NCI-H526 treated with DMSO at 0.1 percent for 48 hours (cell line): Measurements from ENCODE around the gene CBL.

ENCODE experiments used
- DNase-seq: peaks from one replicate; lab custom pipeline; 2025; lab: John Stamatoyannopoulos, UW

CBL gene

DNA sequence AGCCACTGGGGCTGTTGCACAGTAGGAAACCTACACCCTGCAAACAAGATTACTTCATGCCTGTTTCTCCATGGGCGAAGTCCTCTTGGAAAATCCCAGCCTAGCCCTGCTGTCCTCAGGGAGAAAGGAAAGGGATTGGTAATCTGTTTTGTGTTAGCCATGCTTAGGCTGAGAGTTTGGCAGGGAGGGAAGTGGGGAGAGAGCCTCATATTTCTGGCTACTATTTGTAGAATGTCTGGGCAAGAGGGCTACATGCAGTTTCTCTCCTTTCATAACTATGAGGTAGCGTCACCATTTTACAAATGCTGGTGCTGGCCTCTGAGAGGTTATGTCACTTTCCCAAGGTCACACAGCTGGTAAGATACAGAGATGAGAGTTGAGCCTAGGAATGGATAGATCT, 141.1 kb downstream of the CBL start:
- no peak for DNase-seq

DNA sequence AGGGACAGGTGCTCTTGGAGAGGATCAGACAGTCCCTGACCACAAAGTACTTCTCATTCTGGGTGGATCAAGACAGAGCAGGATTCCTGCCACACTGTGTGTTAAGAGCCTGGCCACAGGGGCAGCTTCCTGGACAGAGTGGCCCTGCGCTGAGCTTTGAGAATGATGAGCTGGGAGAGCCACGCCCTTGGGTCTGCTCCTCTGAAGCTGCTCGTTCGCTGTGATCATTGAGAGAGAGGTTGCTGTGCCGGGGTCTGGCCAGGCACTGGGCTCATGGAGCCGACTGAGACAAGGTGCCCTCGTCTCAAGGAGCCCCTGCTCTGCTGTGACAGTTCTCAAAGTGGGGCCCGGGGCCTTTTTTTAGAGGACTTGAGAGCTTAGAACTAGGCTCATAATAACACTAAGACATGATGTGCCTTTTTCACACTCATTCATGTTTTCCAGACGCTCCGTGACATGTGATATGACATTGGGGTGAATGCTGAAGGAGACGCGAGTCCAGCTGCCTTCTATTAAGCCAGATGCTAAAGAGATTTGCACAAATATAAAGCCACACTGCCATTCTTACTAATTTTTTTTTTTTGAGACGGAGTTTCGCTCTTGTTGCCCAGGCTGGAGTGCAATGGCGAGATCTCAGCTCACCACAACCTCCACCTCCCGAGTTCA, 141.9 kb downstream of the CBL start:
- no peak for DNase-seq

DNA sequence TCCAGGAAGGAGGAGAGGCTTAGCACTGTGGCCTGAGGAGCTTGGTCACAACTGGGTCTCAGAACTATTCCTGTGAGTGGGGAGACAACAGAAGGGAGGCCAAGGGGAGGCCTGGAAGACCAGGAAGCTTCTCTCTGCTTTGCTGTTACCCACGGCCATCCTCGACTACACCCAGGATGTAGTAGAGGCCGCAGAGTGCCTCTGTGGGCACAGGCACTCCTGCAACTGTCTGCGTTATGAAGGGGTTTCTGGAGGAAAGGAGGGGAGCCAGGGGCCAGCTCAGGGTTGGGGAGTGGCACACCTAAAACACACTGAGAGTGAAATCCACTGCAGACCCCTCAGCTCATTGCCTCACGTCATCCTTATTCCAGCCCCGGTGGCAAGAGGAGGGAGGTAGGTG, 144.2 kb downstream of the CBL start:
- no peak for DNase-seq

DNA sequence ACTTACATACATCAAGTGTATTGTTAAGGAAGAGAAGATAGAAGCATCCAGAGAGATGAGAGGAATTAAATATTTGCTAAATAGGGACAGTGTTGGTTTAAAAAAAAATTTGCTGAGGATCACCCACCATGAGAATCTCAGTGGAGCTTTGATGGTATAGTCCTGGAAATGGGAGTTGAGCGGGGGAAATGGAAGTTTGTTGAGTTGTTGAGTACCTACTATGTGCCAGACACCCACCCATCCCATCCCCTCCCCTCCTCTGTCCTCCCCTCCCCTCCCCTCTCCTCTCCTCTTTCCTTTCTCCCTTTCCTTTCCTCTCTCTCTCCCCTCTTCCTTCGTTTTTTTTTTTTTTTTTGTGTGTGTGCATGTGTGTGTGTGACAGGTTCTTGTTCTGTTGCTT, 145.1 kb downstream of the CBL start:
- DNase-seq = no peak

DNA sequence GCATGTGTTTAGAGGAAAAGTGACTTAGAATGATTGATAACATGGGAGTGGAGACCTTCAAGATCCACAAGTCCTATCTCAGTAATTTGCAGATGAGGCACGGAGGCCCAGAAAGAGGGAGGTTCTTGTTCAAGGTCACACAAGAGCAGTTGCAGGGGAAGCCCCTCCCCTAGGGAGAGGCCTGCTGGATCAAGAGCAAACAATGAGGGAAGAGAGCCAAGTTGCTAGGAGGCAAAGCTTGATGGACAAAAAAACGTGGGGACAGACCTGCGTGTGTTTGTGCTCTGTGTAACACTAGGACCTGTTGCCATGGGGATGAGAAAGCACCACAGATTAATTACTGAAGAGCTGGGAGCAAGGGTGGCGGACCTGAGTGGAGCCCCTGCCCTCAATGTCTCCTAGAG, 146.7 kb downstream of the CBL start:
- DNase-seq = no peak

DNA sequence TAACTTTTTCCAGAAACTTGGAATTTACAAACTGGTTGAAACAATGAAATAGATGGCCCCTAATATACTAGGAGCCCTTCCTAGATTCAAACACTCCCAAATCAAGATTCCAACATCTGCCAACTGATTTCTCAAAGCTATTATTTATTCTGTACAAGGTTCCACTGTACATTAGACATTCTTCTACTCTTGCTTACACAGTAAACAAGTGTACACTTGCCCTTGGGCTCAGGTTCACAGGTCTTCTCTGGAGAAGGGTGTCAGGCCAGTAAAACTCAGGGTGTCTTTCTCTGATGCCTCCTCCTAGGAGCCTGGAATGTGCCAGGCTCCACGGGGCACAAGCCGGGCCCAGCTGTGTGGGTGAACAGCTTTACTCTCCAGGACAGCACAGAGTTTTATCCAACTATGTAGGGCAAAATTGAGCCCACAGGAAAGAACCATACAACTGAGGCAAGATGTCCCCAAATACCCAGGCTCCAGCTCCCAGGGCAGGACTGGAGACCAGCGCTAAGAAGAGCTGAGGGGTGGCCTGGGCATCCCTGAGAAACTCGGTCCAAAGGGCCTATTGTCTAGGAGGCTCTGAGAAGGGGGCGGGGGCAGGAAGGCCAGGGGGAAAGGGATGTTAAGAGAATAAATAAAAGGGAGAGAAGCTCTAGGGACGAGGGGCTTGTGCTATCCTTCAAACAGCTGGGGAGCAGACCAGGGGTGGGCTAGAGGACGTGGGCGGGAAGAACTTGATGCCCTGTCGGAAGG, 149.1 kb downstream of the CBL start:
- no peak for DNase-seq

DNA sequence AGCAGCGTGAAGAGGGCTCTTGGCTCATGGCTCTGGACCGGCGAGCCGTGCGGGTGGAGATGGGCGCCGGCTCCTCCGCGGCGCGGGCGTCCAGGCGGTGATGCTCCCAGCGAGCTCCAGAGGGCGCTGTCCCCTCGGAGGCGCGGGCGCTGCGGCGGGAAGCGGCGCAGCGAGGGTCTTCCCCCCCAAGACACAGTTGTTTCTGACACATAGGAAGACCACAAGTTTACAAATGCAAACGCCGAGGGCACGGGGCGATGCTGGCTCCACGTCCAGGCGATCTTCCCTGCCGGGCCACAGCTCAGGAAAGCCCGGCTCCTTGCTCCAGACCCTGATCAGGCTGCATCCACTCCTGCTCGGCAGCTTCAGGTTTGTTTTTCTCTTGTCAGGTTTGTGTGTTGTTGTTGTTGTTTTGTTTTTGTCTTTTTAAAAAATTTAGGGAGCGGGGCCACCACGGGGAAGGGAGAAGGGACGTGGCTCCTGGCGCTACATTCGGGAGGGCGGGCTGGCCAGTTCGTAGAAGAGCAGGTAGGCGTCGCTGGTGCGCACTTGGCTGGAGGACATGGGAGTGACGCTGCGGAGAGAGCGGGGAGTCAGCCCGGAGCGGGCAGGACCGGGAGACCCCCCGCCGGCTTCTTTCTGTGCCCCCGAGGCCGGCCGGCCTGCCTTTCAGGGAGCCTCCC, 150.4 kb downstream of the CBL start:
- DNase-seq = peak; percentile 64

DNA sequence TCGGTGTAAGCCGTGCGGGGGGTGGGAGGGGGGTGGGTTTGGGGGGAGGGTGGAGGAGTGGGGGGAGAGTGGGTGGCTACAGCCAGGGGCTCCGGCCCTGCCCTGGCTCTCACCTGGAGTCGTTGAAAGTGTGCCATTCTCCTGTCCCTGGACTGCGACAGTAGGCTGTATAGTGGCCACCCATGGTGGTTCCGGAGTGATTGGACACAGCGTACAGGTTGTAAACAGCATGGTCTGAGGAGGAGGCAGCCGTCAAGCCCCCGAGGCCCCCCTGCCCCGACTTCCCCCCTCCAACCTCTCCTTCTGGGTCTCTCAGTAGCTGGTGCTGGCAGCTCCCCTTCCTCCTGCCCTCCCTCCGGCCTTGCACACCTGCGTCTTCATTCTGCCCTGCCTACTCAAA, 150.9 kb downstream of the CBL start:
- DNase-seq = no peak
